ENCODE data around the gene CD44.

CD44 gene

DNA sequence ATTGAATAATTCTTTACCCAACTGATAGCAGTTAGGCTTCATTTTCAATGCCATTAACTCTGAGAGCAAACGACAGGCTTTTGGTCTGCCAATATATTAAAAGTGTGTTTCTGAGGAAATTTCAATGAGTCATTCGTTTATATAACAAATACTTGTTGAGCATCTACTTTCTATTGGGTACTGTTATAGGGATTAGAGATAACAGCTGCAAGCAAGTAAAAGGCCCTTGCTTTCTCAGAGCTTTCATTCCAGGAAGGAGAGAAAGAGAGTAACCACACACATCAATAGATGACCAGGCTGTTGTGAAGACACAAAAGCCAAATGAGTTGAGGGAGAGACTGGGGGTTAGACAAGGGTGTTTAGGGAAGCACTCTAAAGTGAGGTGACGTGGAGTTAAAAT lies 35.7 kb downstream of the CD44 start:
- no peak for DNase-seq (ENCODE audit: low read depth in 4 of 4, low spot score in 1 of 4)

DNA sequence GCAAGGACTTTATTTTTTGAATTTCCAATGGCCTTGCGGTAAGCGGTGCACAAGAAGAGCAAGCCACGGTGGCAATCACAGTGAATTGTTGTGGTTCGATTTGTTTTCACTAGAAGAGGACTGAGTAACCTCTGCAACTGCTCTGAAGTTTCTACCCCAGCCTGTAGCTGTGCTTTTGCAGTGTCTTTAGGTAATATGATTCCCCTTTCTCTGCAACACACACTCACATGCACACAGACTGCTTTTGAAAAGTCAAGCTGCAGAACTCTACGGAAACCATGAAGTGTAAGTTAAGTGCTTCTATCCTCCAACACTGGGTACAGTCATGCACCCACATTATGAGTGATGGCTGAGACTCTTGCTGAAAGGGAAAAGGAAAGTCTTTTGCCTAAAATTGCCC lies 38.4 kb downstream of the CD44 start:
- peak in 1 of 4 experiments; percentile 23 for DNase-seq (ENCODE audit: low read depth in 4 of 4, low spot score in 1 of 4)

DNA sequence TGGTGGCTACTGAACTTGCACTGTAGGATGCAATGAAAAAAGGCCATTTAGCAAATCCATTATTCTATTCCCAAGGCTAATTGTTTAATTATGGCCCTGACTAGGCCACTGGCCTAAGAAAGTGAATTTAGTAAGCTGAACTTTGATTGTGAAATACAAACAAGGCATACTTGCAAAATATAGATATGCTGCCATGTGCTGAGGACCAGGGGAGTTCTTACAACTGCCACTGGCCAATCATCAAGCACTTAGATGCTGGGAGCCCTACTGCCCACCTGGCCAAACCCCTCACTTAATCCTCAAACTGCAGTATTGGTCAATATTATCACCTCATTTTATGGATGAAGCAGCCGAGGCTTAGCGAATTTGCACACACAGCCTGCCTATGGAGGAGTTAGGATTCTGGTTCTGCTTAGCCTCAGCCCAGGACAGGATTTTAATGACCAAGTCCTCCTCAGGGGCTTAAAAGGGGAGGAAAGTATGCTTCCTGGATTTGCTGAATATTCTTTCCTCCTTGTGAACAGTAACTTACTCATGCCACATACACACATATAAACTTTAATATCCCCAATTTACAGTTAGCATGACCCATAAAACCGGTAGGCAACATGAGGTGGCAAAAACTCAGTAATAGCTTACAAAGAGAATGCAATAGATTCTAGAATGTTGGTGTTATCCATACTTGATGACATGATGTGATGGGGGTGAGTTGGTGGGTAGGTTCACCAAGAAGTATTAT lies 39.3 kb downstream of the CD44 start:
- DNase-seq (ENCODE audit: low read depth in 4 of 4, low spot score in 1 of 4) = no peak

DNA sequence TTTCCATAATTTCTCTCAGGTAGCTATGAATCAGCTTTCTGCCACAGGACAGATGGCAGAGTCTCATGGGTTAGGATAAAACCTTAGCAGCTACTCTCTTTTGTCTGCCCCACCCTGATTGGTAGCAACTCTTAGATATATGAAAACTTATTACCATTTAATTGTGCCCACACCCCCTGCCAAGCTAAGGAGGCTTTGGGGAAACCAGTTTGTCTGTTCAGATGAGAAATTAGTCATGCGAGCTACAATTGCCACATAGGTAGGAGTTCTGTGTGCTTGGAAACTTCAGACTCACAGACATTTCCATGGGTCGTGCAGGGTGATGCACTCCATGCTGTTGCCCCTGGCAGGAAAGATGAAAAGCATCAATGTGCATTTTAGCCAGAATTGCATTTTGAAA lies 39.9 kb downstream of the CD44 start:
- DNase-seq (ENCODE audit: low read depth in 4 of 4, low spot score in 1 of 4) = no peak

DNA sequence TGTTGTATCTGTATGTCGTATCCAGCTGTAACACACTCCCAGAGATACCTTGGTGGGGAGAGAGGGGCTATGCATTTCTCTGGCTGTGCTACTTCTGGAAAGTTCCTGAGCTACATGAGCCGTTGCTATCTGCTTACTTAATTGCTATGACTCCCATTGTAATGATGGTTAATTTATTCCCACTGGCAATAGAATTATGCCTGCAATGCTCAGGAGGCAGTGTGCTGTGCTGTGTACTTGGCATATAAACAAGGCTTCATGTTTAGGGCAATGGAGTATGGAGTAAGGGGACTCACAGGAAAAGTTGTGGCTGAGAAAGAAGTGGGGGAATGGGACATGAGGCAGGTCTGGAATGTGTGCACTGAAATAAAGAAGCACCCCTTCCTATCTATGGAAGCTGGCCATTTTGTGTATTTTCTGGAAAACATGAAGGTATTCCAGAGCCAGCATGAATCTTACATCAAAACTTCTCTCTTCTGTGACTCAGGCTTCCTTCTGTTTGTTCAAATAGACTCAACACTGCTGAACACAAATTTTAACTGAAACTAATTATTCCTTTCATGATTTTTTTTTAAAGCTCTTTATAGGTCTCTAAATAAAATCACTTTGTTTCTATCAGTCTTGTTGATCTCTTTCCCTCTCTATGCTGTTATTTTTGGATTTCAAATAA lies 40.6 kb downstream of the CD44 start:
- DNase-seq (ENCODE audit: low read depth in 4 of 4, low spot score in 1 of 4) = no peak

DNA sequence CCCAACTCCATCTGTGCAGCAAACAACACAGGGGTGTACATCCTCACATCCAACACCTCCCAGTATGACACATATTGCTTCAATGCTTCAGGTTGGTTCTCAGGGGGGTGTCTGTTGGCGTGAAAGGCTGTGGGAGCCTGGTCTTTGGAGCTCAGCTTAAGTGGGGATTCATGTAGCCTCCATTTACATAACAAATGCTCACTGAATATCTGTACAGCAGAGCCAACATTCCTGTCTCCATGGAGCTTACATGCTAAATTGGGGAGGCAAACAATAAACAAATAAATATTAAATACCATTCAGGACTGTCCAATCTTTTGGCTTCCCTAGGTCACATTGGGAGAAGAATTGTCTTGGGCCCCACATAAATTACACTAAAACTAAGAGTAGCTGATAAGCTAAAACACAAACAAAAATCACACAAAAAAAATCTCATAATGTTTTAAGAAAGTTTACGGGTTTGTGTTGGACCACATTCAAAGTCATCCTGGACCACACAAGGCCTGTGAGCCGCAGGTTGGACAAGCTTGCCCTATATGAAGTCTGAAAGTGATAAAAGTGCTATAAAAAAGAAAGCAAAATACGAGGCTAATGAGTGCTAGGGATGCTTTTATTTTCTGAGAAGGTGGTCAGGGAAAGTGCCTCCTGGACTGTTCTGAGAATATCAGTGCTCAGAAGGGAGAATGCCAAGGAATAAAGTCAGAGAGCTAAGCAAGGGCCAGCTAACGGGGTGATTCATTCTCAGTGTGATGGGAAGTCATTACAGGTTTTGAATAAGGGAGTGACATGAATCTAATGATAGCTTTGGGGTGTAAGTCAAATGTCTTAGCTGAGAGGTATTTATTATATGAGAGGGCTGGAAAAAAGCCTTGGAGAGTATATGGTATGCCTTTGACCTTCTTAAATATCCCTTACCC lies 41.6 kb downstream of the CD44 start:
- DNase-seq (ENCODE audit: low read depth in 4 of 4, low spot score in 1 of 4) = no peak

DNA sequence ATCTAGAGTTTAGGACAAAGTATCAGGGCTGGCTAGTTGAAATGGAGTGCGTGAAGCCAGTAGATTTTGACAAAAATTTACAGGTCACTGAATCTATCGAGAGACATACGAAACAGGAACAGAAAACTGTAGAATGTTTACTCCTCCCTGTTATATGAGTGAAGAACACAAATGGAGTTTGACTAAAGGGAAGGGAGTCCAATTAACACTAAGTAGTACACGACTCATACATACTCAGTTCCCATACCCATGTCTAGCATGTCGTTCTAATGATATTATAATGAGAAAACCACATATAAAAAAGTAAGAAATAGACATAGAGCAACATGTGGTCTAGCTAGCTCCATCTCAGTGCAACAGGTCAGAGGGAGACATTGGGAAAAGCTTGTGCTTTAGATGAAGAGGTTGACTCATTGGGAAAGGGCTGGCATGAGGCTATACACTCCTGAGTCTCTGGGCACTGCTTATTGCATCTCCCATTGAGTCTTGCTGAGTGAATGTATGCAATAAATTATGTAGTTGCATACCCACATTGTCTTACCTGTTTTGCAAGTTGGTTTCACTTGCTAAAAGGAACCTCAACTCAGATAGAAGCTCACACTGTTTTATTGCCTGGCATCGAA lies 43.5 kb downstream of the CD44 start:
- no peak for DNase-seq (ENCODE audit: low read depth in 4 of 4, low spot score in 1 of 4)

DNA sequence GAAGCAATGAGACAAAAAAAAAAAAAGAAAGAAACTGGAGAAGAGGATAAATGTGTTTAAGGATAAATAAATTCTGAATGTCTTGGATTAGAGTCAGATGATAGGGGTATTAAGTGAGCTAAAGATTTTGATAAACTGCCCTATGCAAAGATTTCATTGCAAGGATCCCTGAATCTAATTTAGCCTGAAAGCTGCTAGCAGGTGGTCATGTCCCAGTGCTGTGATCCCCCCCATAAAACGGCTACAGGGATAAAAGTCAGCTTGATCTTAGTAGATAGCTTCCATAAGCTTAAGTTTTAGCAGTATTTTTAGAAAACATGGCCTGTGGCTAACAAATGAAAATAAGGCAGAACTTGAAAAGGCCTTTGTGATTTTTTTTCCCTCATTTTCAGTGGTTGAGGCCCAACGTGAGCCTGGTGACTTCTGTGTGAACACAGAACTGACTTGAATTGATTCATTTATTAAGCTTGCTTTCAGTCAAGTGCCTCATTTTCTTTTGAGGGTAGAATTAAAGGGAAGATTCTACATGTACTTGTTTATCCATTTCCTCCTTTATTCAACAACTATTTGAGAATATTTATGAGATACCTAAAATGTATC lies 44.5 kb downstream of the CD44 start:
- DNase-seq (ENCODE audit: low read depth in 4 of 4, low spot score in 1 of 4) = no peak

DNA sequence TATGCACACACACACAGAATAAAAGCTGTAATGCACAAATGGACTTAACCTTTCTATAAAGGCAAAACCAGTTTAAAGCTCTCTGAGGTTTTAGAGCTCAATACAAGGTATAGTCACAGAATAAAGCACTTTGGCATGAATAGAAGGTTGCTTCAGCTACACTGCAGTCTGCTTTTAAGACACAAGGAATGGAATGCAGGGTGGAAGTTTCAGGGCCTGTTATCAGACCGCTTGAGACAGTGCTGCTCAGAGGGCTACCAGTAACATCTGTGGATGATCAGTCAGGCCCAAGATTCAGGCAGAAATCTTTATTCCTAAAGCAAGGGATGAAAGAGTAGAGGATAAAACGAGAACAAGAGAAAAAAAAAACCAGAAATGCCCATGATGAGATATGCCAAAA lies 46.7 kb downstream of the CD44 start:
- no peak for DNase-seq (ENCODE audit: low read depth in 4 of 4, low spot score in 1 of 4)

DNA sequence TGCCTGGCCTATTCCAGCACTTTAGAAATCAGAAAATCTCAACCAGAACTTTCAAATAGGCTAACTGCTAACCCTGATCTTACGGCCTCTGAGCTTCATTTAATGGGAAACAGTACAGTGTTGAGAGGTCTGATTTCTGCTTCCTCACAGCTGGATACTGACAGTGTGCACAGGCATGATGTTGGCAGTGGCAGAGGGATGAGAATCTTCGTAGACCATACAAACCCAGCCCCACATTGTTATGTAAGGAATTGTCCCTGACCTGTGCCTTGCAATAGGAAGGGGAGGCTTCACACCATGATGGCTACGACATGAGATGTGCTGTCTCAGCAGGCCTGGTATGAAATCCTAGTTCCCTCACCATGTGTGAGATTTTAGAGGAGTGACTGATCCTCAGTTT lies 49.0 kb downstream of the CD44 start:
- no peak for DNase-seq (ENCODE audit: low read depth in 4 of 4, low spot score in 1 of 4)

DNA sequence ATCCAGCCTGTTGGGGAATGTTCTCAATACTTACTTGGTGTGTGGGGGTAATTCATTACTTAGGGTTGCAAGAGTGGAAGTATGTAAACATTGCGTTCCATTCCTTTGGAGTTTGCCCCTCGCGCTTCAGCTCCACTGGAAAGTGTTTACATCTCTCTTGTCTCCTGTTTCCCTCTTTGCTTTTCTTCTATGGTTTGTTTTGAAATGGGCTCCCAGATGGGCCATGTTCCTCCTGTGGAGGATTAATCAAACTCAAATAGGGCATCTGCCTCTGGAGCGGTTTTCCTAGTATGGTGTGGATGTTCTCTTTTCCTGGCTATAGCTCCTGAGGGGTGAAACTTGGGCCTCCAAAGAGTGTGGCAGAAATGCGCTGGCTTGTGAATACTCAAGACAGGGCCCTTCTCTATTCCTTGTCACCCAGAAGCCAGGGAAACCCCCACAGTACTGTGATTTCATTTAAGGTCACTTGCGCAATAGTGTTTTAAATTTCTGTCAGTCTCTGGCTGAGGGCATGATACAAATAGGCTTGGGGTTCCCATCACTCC lies 51.9 kb downstream of the CD44 start:
- DNase-seq (ENCODE audit: low read depth in 4 of 4, low spot score in 1 of 4) = no peak

DNA sequence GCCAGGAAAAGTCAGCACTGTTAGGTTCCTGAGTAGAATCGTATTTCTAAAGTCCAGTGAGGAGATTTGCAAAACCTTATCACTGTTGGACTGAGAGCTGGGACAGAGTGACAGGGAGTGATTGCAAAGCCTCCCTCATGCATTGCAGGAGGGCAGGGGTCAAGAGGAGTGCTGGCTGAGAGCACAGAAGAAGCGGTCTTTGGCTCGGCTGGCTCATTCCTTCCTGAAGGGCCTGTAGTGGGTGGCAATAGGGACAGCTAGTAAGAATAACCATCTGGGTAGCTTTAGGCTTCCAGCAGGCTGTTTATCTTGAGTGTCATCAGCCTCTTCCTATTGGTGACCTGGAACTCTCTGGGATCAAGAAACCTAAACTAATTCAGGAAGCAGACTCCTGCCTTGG lies 53.4 kb downstream of the CD44 start:
- no peak for DNase-seq (ENCODE audit: low read depth in 4 of 4, low spot score in 1 of 4)

DNA sequence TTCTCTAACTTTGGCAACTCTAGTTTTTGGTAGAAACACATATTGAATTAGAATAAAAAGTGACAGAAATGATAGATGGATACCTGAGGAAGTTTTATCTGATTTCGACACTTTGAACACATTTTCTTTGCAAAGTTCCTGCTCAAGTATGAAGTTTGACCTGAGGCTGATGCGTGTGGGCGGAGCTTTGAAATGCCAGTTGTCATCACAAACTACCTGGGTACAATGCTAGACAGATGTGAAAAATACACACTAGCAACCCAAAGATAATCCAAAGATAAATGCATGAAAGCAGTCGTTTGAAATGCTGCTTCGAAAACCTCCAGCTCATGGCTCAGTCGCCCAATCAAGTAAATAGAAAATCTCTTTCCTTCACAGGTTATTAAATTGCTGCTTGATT lies 54.8 kb downstream of the CD44 start:
- no peak for DNase-seq (ENCODE audit: low read depth in 4 of 4, low spot score in 1 of 4)

DNA sequence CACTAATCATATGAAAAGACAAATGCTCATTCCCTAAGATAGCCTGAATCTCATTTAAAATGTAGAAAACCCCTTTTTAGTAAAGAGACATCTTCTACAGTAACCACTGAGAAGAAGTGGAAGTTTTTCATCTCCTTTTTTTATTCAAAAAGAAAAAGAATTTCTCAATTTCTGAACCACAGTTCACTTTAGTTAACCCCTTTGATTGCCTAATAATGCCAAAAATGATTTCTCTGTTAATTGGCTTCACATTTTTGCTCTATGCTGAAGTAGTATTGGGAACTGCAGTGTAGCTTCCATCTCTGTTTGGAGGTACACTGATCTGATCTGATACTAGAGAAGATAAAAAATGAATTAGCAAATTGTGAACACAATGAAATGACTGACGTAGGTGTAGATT lies 58.3 kb downstream of the CD44 start:
- no peak for DNase-seq (ENCODE audit: low read depth in 4 of 4, low spot score in 1 of 4)

DNA sequence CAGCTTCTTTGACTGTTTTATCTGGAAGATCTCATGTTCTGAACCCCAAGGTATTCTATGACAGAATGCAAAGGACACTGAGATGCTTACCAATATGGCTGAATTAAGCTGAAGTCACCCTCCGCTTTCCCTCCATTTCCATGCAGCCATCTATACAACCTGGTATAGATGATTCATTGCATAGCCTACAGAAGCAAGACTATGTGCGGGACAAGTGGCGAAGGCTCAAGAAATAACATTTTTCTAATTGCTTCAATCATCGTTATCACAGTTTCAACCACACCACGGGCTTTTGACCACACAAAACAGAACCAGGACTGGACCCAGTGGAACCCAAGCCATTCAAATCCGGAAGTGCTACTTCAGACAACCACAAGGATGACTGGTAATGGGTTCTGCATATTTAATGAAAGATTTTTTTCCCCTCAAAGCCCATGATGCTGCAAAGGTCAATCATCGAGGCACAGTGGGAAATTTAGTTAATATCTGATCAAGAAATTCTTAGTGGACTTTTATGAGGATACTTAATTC lies 61.9 kb downstream of the CD44 start:
- DNase-seq (ENCODE audit: low read depth in 4 of 4, low spot score in 1 of 4) = no peak

DNA sequence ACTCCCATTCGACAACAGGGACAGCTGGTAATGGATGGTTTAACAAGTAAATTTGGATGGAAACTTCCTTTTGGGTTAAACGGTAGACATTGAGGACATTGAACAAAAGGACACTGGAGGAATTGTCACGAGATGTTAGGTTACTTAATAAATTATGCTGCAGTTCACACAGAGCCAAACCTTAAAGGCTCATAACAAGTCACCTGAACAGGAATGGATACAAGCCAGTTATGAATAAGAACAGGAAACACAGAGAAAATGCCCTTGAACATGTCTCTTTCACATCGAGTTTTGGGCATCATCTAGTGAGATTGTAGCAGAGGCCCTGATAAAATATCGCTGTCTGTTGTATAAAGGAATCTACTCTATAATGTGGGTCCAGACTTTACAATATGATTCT lies 65.6 kb downstream of the CD44 start:
- DNase-seq (ENCODE audit: low read depth in 4 of 4, low spot score in 1 of 4) = no peak

DNA sequence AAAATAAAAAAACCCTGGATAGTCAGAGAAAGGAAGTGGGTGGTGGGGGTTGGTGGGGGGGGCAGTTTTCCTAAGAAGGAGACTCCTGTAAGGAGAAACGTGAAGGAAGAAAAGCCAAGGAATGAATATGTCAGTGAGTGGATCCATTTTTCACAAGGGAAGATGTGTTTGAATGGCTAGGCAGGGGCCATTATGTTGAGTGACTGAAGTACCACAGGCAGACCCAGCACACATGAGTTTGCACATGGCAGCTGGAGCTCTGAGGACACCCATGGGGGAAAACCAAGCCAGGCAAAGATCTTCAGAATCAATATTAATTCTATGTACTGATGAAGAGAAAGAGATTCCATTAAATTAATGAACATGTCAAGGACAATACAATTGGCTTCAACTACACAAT lies 67.6 kb downstream of the CD44 start:
- DNase-seq (ENCODE audit: low read depth in 4 of 4, low spot score in 1 of 4) = no peak

DNA sequence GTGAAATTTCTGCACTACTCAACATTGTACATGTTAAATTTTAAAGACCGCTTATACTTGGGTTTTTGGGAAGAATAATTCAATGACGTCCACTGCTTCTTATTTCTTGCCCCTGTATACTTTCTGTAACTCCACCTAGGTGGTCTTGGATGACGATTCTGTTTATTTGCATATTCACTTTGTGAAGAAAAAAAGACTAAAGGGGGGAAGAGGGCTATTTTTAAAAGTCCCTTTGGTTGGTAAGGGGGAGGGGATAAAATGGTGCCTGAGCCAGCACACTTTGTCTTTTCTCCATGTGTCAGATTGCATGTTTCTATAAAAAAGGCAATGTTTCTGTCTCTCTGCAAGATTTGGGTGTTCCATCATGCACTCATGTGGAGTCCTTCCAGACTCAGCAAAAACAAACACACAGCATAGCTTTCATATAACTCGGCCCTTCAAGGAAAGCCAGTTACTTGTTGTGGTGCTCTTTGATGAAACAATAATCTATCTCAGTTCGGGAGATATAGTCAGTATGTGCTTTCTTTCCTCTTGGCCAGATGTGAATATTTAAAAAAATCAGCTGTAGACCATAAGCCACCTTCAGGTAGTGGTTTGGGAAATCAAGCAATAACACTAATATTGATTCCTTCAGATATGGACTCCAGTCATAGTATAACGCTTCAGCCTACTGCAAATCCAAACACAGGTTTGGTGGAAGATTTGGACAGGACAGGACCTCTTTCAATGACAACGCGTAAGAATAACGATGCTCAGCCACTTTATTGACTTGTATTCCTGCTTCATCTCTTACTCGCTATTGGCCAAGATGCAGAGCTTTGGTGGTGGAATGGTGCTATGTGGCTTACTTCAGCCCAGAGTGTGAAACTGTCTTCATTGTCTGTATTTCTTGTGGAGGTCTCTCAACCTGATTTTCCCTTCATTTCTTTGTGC lies 68.8 kb downstream of the CD44 start:
- no peak for DNase-seq (ENCODE audit: low read depth in 4 of 4, low spot score in 1 of 4)

DNA sequence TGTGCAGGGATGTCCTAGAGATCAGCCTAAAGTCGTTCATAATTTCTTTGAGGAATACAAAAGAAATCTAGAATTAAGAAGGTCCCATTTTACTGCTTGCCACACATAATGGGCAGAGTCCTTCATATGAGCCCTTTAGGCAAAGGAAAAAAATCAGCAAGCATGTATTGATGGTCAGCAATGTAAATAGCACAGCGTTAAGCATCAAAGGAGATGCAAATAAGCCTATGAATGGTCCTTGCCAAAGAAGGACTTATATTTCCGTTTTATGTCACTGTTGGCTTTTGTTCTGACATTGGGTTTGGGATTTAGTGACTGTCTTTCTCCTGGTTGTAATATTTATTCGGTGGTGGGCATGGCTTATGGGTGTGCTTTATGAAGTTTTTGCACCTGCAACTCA lies 69.8 kb downstream of the CD44 start:
- no peak for DNase-seq (ENCODE audit: low read depth in 4 of 4, low spot score in 1 of 4)

Measured in stimulated activated CD4-positive, alpha-beta T cell treated with anti-CD3 and anti-CD28 coated beads, Interleukin-1b, Interleukin-23, amount 100 ng/mL, for 24 hours (primary cell).